ENCODE data around the gene TUBB2A.
"Not testable (repeated sequence)": the region's sequence is repeated elsewhere in the genome, so short reads cannot be mapped to it uniquely, and the experiment has no call there.

TUBB2A gene

DNA sequence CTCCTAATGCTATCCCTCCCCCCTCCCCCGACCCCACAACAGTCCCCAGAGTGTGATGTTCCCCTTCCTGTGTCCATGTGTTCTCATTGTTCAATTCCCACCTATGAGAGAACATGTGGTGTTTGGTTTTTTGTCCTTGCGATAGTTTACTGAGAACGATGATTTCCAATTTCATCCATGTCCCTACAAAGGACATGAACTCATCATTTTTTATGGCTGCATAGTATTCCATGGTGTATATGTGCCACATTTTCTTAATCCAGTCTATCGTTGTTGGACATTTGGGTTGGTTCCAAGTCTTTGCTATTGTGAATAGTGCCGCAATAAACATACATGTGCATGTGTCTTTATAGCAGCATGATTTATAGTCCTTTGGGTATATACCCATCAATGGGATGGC, 40.4 kb upstream of the TUBB2A start:
- not testable (repeated sequence) for H3K4me2 ChIP-seq (ENCODE audit: low read length); H3K4me3 ChIP-seq (ENCODE audit: low read depth, low read length); H3K14ac ChIP-seq (ENCODE audit: low read length); H3K27ac ChIP-seq (ENCODE audit: low read depth, low read length); H3K4ac ChIP-seq (ENCODE audit: low read depth, low read length); H2BK12ac ChIP-seq (ENCODE audit: low read length); H2AK5ac ChIP-seq (ENCODE audit: low read length); H3K27me3 ChIP-seq (ENCODE audit: insufficient read depth, low read length); H2AFZ ChIP-seq (ENCODE audit: insufficient read depth, low read length, poor library complexity); H3K4me1 ChIP-seq (ENCODE audit: control insufficient read depth in 1 of 2, insufficient read depth in 2 of 2, low read length in 2 of 2); H3K79me1 ChIP-seq (ENCODE audit: low read length); H2BK5ac ChIP-seq (ENCODE audit: low read depth, low read length, poor library complexity); DNase-seq; H3K36me3 ChIP-seq (ENCODE audit: control insufficient read depth in 1 of 2, insufficient read depth in 2 of 2, low read length in 2 of 2); H3K23ac ChIP-seq (ENCODE audit: low read length); H4K8ac ChIP-seq (ENCODE audit: low read depth, low read length); H3K79me2 ChIP-seq (ENCODE audit: control insufficient read depth, insufficient read depth, low read length, poor library complexity); H4K12ac ChIP-seq (ENCODE audit: low read depth, low read length); H3K9me3 ChIP-seq (ENCODE audit: insufficient read depth, low read depth, low read length); H4K91ac ChIP-seq (ENCODE audit: low read depth, low read length); H3K9ac ChIP-seq (ENCODE audit: low read length); H2BK120ac ChIP-seq (ENCODE audit: insufficient read depth, low read length, poor library complexity); H3K18ac ChIP-seq (ENCODE audit: low read length)
- WGBS (ENCODE audit: extremely low coverage, insufficient coverage, insufficient read length): no CpG with 5 or more reads among the region's 5 CpGs

DNA sequence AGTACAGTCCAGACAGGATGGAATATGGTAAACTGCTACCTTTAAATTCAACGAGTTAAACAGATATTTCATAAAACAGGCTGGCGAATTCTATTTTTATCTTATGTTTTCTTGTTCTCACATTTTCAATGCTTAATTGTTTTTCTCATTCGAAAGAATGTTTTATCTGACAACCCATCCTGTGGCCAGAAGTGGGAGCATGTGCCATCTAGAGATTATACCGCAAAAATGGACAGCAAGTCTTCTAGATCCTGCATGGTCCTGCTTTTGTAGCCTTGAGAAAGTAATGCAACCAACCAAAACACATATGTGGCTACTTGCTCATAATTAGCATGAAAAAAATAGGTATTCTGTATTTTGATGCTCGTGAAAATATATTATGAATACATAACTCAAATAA, 39.4 kb upstream of the TUBB2A start:
- WGBS (ENCODE audit: extremely low coverage, insufficient coverage, insufficient read length): no CpG with 5 or more reads among the region's 5 CpGs
- Histone ChIP-seq H3K9me3 (ENCODE audit: insufficient read depth, low read depth, low read length) (peaks cover 6% of the 10 kb centered on the region), H4K8ac (ENCODE audit: low read depth, low read length) (no peak overlapping the region)

DNA sequence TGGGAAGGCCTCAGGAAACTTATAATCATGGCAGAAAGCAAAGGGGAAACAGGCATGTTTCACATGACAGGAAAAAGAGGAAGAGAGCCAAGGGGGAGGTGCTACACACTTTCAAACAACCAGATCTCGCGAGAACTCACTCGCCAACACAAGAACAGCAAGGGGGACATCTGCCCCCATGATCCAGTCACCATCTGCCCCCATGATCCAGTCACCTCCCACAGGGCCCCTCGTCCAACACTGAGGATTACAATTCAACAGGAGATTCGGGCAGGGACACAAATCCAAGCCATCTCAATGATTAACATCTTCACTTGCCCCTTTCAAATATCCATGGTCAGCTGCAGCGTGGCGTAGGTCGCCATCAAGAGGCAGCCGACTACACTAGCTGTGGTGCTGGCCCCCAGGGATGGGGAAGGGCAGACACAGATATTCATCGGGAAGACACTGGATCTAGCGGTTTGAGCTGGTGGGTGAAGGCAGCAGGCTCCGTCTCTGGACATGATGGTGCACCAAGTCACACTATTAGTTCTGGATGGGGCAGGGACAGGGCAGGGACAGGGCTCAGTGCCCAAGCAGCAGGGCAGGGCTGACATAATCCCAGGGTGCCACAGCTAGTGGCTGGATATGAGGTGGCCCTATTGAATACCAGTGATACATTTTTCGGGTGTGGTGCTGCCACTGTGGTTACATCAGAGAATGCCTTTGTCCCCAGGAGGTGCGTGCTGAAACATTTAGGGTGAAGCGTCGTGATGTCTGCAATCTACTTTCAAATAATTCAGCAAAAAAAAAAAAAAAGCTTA, 38.6 kb upstream of the TUBB2A start:
- Histone ChIP-seq H2BK5ac (ENCODE audit: low read depth, low read length, poor library complexity) (no peak overlapping the region), H3K9me3 (ENCODE audit: insufficient read depth, low read depth, low read length) (peaks cover 6% of the 10 kb centered on the region), H3K79me2 (ENCODE audit: control insufficient read depth, insufficient read depth, low read length, poor library complexity) (no peaks in the 10 kb centered on the region), H2BK120ac (ENCODE audit: insufficient read depth, low read length, poor library complexity) (no peak overlapping the region), H3K27me3 (ENCODE audit: insufficient read depth, low read length) (peaks cover 2% of the 10 kb centered on the region), H4K91ac (ENCODE audit: low read depth, low read length) (no peak overlapping the region), H3K4ac (ENCODE audit: low read depth, low read length) (no peak overlapping the region), H4K12ac (ENCODE audit: low read depth, low read length) (peak overlapping the region; percentile 35), H3K79me1 (ENCODE audit: low read length) (peaks cover 1% of the 10 kb centered on the region), H2AFZ (ENCODE audit: insufficient read depth, low read length, poor library complexity) (no peak overlapping the region), H3K18ac (ENCODE audit: low read length) (no peak overlapping the region), H3K4me3 (ENCODE audit: low read depth, low read length) (peak overlapping the region; percentile 33), H2BK12ac (ENCODE audit: low read length) (no peak overlapping the region), H4K8ac (ENCODE audit: low read depth, low read length) (peak overlapping the region; percentile 31), H2AK5ac (ENCODE audit: low read length) (no peak overlapping the region), H3K27ac (ENCODE audit: low read depth, low read length) (no peak overlapping the region), H3K14ac (ENCODE audit: low read length) (no peak overlapping the region), H3K9ac (ENCODE audit: low read length) (no peak overlapping the region), H3K36me3 (ENCODE audit: control insufficient read depth in 1 of 2, insufficient read depth in 2 of 2, low read length in 2 of 2) (no peaks in the 10 kb centered on the region), H3K4me2 (ENCODE audit: low read length) (no peak overlapping the region), H3K23ac (ENCODE audit: low read length) (no peak overlapping the region), H3K4me1 (ENCODE audit: control insufficient read depth in 1 of 2, insufficient read depth in 2 of 2, low read length in 2 of 2) (peaks cover 3 to 9% of the 10 kb centered on the region in 2 experiments)
- no CpG with 5 or more reads among the region's 16 CpGs for WGBS (ENCODE audit: extremely low coverage, insufficient coverage, insufficient read length)
- peak in 1 of 2 donors; percentile 49 for DNase-seq

More for the DNA sequence above, 39.4 kb upstream of the TUBB2A start:
- no peak overlapping the region for H4K91ac ChIP-seq (ENCODE audit: low read depth, low read length)
- H3K27ac ChIP-seq (ENCODE audit: low read depth, low read length): no peak overlapping the region
- H3K23ac ChIP-seq (ENCODE audit: low read length): no peak overlapping the region
- no peak overlapping the region for H2AK5ac ChIP-seq (ENCODE audit: low read length)
- H2BK12ac ChIP-seq (ENCODE audit: low read length): no peak overlapping the region
- H3K4ac ChIP-seq (ENCODE audit: low read depth, low read length): no peak overlapping the region
- no peak overlapping the region for H2BK5ac ChIP-seq (ENCODE audit: low read depth, low read length, poor library complexity)
- H3K79me1 ChIP-seq (ENCODE audit: low read length): peaks cover 1% of the 10 kb centered on the region
- H3K4me1 ChIP-seq (ENCODE audit: control insufficient read depth in 1 of 2, insufficient read depth in 2 of 2, low read length in 2 of 2): peaks cover 3 to 9% of the 10 kb centered on the region in 2 experiments
- no peak overlapping the region for H3K4me3 ChIP-seq (ENCODE audit: low read depth, low read length)
- H3K36me3 ChIP-seq (ENCODE audit: control insufficient read depth in 1 of 2, insufficient read depth in 2 of 2, low read length in 2 of 2): no peaks in the 10 kb centered on the region
- peaks cover 2% of the 10 kb centered on the region for H3K27me3 ChIP-seq (ENCODE audit: insufficient read depth, low read length)
- no peak overlapping the region for H2BK120ac ChIP-seq (ENCODE audit: insufficient read depth, low read length, poor library complexity)
- no peaks in the 10 kb centered on the region for H3K79me2 ChIP-seq (ENCODE audit: control insufficient read depth, insufficient read depth, low read length, poor library complexity)
- no peak overlapping the region for H4K12ac ChIP-seq (ENCODE audit: low read depth, low read length)
- H2AFZ ChIP-seq (ENCODE audit: insufficient read depth, low read length, poor library complexity): no peak overlapping the region
- no peak overlapping the region for H3K4me2 ChIP-seq (ENCODE audit: low read length)
- DNase-seq: no peak
- H3K18ac ChIP-seq (ENCODE audit: low read length): no peak overlapping the region
- H3K14ac ChIP-seq (ENCODE audit: low read length): no peak overlapping the region
- H3K9ac ChIP-seq (ENCODE audit: low read length): no peak overlapping the region

DNA sequence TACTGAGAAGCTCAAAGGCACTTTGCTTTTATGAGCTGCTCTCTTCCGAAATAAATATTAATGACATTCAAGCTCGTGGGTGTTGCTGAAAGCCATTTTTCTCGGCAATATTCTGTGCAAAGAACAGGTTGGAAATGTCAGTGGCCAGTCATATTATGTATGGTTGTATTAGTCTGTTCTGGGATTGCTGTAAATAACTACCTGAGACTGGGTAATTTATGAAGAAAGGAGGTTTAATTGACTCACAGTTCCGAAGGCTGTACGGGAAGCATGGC, 38.0 kb upstream of the TUBB2A start:
- Histone ChIP-seq H2AK5ac (ENCODE audit: low read length) (no peak overlapping the region), H2BK12ac (ENCODE audit: low read length) (no peak overlapping the region), H3K14ac (ENCODE audit: low read length) (no peak overlapping the region), H4K91ac (ENCODE audit: low read depth, low read length) (no peak overlapping the region), H4K8ac (ENCODE audit: low read depth, low read length) (no peak overlapping the region), H3K4ac (ENCODE audit: low read depth, low read length) (no peak overlapping the region), H3K4me1 (ENCODE audit: control insufficient read depth in 1 of 2, insufficient read depth in 2 of 2, low read length in 2 of 2) (peaks cover 3 to 10% of the 10 kb centered on the region in 2 experiments), H3K79me2 (ENCODE audit: control insufficient read depth, insufficient read depth, low read length, poor library complexity) (no peaks in the 10 kb centered on the region), H3K9ac (ENCODE audit: low read length) (no peak overlapping the region), H2BK120ac (ENCODE audit: insufficient read depth, low read length, poor library complexity) (no peak overlapping the region), H3K27me3 (ENCODE audit: insufficient read depth, low read length) (peaks cover 2% of the 10 kb centered on the region), H3K36me3 (ENCODE audit: control insufficient read depth in 1 of 2, insufficient read depth in 2 of 2, low read length in 2 of 2) (no peaks in the 10 kb centered on the region), H4K12ac (ENCODE audit: low read depth, low read length) (no peak overlapping the region), H3K4me2 (ENCODE audit: low read length) (no peak overlapping the region), H2AFZ (ENCODE audit: insufficient read depth, low read length, poor library complexity) (no peak overlapping the region), H3K79me1 (ENCODE audit: low read length) (peaks cover 1% of the 10 kb centered on the region), H3K23ac (ENCODE audit: low read length) (no peak overlapping the region), H3K4me3 (ENCODE audit: low read depth, low read length) (no peak overlapping the region), H3K27ac (ENCODE audit: low read depth, low read length) (no peak overlapping the region), H3K9me3 (ENCODE audit: insufficient read depth, low read depth, low read length) (peaks cover 6% of the 10 kb centered on the region), H2BK5ac (ENCODE audit: low read depth, low read length, poor library complexity) (no peak overlapping the region), H3K18ac (ENCODE audit: low read length) (no peak overlapping the region)
- WGBS (ENCODE audit: extremely low coverage, insufficient coverage, insufficient read length): no CpG with 5 or more reads among the region's 5 CpGs
- no peak for DNase-seq

All from trophoblast cell (in vitro differentiated cells and primary cell).